H1 (cell line): ENCODE results near the gene CDC42SE2. TPM values are rescaled to one million over a fixed set of nuclear protein-coding genes. Genes with fewer than 3 reads are reported as not detected.

Experiments used
- CTCF ChIA-PET: fragments of 300-600 bp; sonication (Branson Sonifier 250); formaldehyde crosslinking; loops from one replicate; lab custom pipeline; 2021; ENCODE audit not compliant: partially characterized antibody; lab: Charles Lee
- POLR2A ChIA-PET: fragments of 300-600 bp; sonication (Branson Sonifier 250); formaldehyde crosslinking; loops from one replicate; lab custom pipeline; 2021; ENCODE audit warnings: inconsistent platforms; ENCODE audit not compliant: partially characterized antibody; lab: Charles Lee
- DNase-seq, 2 experiments: peaks; one replicate each; pipeline versions ENCODE4 v3.0.0 to v3.0.0-alpha.2; 2010 to 2022; ENCODE audit warnings: low spot score in 2 of 2, low read depth in 1 of 2, mixed read lengths in 1 of 2
- FAIRE-seq: peaks from 2 replicates; lab custom pipeline; 2011; peaks lifted over from hg19 to GRCh38; lab: Jason Lieb, UNC
- H2AFZ ChIP-seq: 2 replicates; pipeline ENCODE4 v1.8.1; 2012; ENCODE audit warnings: low read length, inconsistent platforms
- H2AK5ac ChIP-seq: 2 replicates; pipeline ENCODE4 v1.6.1; 2013; ENCODE audit warnings: low read depth, low read length
- H2BK120ac ChIP-seq: replicated peaks from 2 replicates; pipeline ENCODE3; 2013; ENCODE audit warnings: low read depth, low read length, inconsistent platforms
- H2BK12ac ChIP-seq: 2 replicates; pipeline ENCODE4 v1.6.1; 2013; ENCODE audit warnings: low read depth, low read length
- H2BK15ac ChIP-seq: 2 replicates; pipeline ENCODE4 v1.6.1; 2013; ENCODE audit warnings: low read length
- H2BK20ac ChIP-seq: 2 replicates; pipeline ENCODE4 v1.6.1; 2013; ENCODE audit warnings: low read length
- H2BK5ac ChIP-seq: 2 replicates; pipeline ENCODE4 v1.6.1; 2013; ENCODE audit warnings: low read depth, low read length
- H3K14ac ChIP-seq: 2 replicates; pipeline ENCODE4 v1.6.1; 2013; ENCODE audit warnings: inconsistent platforms; ENCODE audit not compliant: insufficient read length
- H3K18ac ChIP-seq: 2 replicates; pipeline ENCODE4 v1.6.1; 2013; ENCODE audit warnings: low read length; ENCODE audit errors: extremely low read depth
- H3K23ac ChIP-seq: 2 replicates; pipeline ENCODE4 v1.6.1; 2013; ENCODE audit warnings: inconsistent platforms; ENCODE audit not compliant: insufficient read length
- H3K23me2 ChIP-seq: 2 replicates; pipeline ENCODE4 v1.6.1; 2013; ENCODE audit warnings: low read depth, low read length
- H3K27ac ChIP-seq: 2 replicates; pipeline ENCODE4 v1.6.1; 2011; ENCODE audit warnings: low read depth, low read length, inconsistent platforms
- H3K27me3 ChIP-seq, 4 experiments: replicated peaks in 1 of 4; 1 replicate in 1 of 4; 2 replicates in 3 of 4; pipeline versions ENCODE4 v1.6.1 to v1.8.1; 2011 to 2013; ENCODE audit warnings: low read length in 3 of 4, mild to moderate bottlenecking in 3 of 4, inconsistent platforms in 2 of 4, mixed read lengths in 2 of 4, moderate library complexity in 1 of 4; ENCODE audit not compliant: control insufficient read depth in 3 of 4, insufficient read depth in 3 of 4; ENCODE audit errors: extremely low read depth in 1 of 4
- H3K36me3 ChIP-seq, 4 experiments: 2 replicates each; pipeline versions ENCODE4 v1.6.1 to v1.8.1; 2011 to 2013; ENCODE audit warnings: mild to moderate bottlenecking in 4 of 4, low read length in 3 of 4, moderate library complexity in 2 of 4, control low read depth in 1 of 4, inconsistent platforms in 1 of 4; ENCODE audit not compliant: insufficient read depth in 4 of 4, control insufficient read depth in 2 of 4
- H3K4ac ChIP-seq: replicated peaks from 2 replicates; pipeline ENCODE3; 2013; ENCODE audit warnings: low read length, low read depth, mixed read lengths, inconsistent platforms; ENCODE audit not compliant: insufficient read length
- H3K4me1 ChIP-seq, 4 experiments: replicated peaks in 1 of 4; 1 replicate in 1 of 4; 2 replicates in 3 of 4; pipeline versions ENCODE4 v1.6.1 to v1.8.1; 2011 to 2013; ENCODE audit warnings: low read length in 3 of 4, inconsistent platforms in 2 of 4, mixed read lengths in 1 of 4; ENCODE audit not compliant: insufficient read depth in 4 of 4, control insufficient read depth in 3 of 4
- H3K4me2 ChIP-seq, 2 experiments: 2 replicates each; pipeline versions ENCODE4 v1.6.1 to v1.8.1; 2011 to 2013; ENCODE audit warnings: low read depth in 2 of 2, low read length in 2 of 2, control low read depth in 1 of 2, inconsistent platforms in 1 of 2, mild to moderate bottlenecking in 1 of 2; ENCODE audit not compliant: insufficient read depth in 1 of 2
- H3K4me3 ChIP-seq, 4 experiments: fragments of 200-600, 300-600 bp in 1 of 4; sonication (generic), shearing (Covaris generic), sonication (Bioruptor Twin) in 1 of 4; 2 replicates each; pipeline versions ENCODE4 v1.5.1 to v1.8.1; 2011 to 2016; ENCODE audit warnings: low read length in 4 of 4, low read depth in 3 of 4, control low read depth in 2 of 4, inconsistent platforms in 2 of 4, mild to moderate bottlenecking in 2 of 4, mixed read lengths in 1 of 4, moderate library complexity in 1 of 4; ENCODE audit not compliant: insufficient read depth in 2 of 4; ENCODE audit errors: extremely low read depth in 1 of 4
- H3K56ac ChIP-seq: replicated peaks from 2 replicates; pipeline ENCODE3; 2013; ENCODE audit warnings: low read depth, mild to moderate bottlenecking, mixed read lengths, low read length, inconsistent platforms; ENCODE audit not compliant: insufficient read length
- H3K79me1 ChIP-seq: 2 replicates; pipeline ENCODE4 v1.6.1; 2013; ENCODE audit warnings: low read depth, low read length, control low read depth
- H3K79me2 ChIP-seq, 2 experiments: 2 replicates each; pipeline versions ENCODE4 v1.6.1 to v1.8.1; 2012 to 2013; ENCODE audit warnings: low read length in 2 of 2, mild to moderate bottlenecking in 2 of 2, inconsistent platforms in 1 of 2; ENCODE audit not compliant: insufficient read depth in 2 of 2, control insufficient read depth in 1 of 2
- H3K9ac ChIP-seq, 4 experiments: replicated peaks in 1 of 4; 1 replicate in 1 of 4; 2 replicates in 3 of 4; pipeline versions ENCODE4 v1.6.1 to v1.8.1; 2011 to 2013; ENCODE audit warnings: low read depth in 3 of 4, low read length in 3 of 4, control low read depth in 2 of 4, mild to moderate bottlenecking in 2 of 4, moderate library complexity in 2 of 4, inconsistent platforms in 1 of 4; ENCODE audit errors: extremely low read depth in 1 of 4
- H3K9me3 ChIP-seq, 2 experiments: 2 replicates each; pipeline versions ENCODE4 v1.6.1 to v1.8.1; 2012 to 2013; ENCODE audit warnings: mild to moderate bottlenecking in 2 of 2, moderate library complexity in 2 of 2, control low read depth in 1 of 2, inconsistent platforms in 1 of 2, low read depth in 1 of 2, low read length in 1 of 2, mixed read lengths in 1 of 2; ENCODE audit not compliant: insufficient read depth in 2 of 2
- H4K20me1 ChIP-seq, 2 experiments: replicated peaks in 1 of 2; 2 replicates each; pipeline versions ENCODE3 to v1.8.1; 2011 to 2013; ENCODE audit warnings: inconsistent platforms in 2 of 2, low read length in 2 of 2, mild to moderate bottlenecking in 1 of 2; ENCODE audit not compliant: insufficient read depth in 2 of 2, control insufficient read depth in 1 of 2
- H4K5ac ChIP-seq: 2 replicates; pipeline ENCODE4 v1.6.1; 2013; ENCODE audit warnings: low read length, low read depth, mixed read lengths, inconsistent platforms; ENCODE audit not compliant: insufficient read length
- H4K8ac ChIP-seq: 2 replicates; pipeline ENCODE4 v1.8.0; 2013; ENCODE audit warnings: mild to moderate bottlenecking, moderate library complexity, low read length, inconsistent platforms; ENCODE audit not compliant: insufficient read depth; ENCODE audit errors: extremely low read depth
- H4K91ac ChIP-seq: replicated peaks from 2 replicates; pipeline ENCODE3; 2013; ENCODE audit warnings: low read length, mixed read lengths, inconsistent platforms; ENCODE audit not compliant: insufficient read length
- ASH2L ChIP-seq: fragments of 200-600, 300-600 bp; sonication (generic); IDR thresholded peaks from one replicate; pipeline ENCODE4 v1.7.1; 2017; ENCODE audit warnings: low read length
- CHD1 ChIP-seq: IDR thresholded peaks from 2 replicates; pipeline ENCODE4 v1.6.1; 2012; ENCODE audit warnings: low read depth, low read length, improper control_type of control experiment
- HDAC2 ChIP-seq, 2 experiments: fragments of 300-600 bp in 1 of 2; sonication (generic) in 1 of 2; IDR thresholded peaks; 2 replicates each; pipeline ENCODE4 v1.6.1; 2011 to 2012; ENCODE audit warnings: low read depth in 2 of 2, low read length in 2 of 2, mild to moderate bottlenecking in 2 of 2, moderate library complexity in 2 of 2, borderline replicate concordance in 1 of 2, inconsistent platforms in 1 of 2
- KDM1A ChIP-seq: fragments of 200-600, 300-600 bp; sonication (generic); IDR thresholded peaks from 2 replicates; pipeline ENCODE4 v1.7.1; 2016; ENCODE audit warnings: mild to moderate bottlenecking, low read length, borderline replicate concordance
- MAFK ChIP-seq: IDR thresholded peaks from 2 replicates; pipeline ENCODE4 v1.6.1; 2012; ENCODE audit warnings: low read depth, mild to moderate bottlenecking, improper control_type of control experiment, low read length
- MAX ChIP-seq: IDR thresholded peaks from 2 replicates; pipeline ENCODE4 v1.6.1; 2012; ENCODE audit warnings: inconsistent platforms
- NRF1 ChIP-seq: IDR thresholded peaks from 2 replicates; pipeline ENCODE4 v1.6.1; 2011; ENCODE audit warnings: mild to moderate bottlenecking, low read depth, low read length, improper control_type of control experiment
- RBBP5 ChIP-seq: IDR thresholded peaks from 2 replicates; pipeline ENCODE4 v1.7.1; 2012; ENCODE audit warnings: low read depth, mild to moderate bottlenecking, inconsistent platforms, low read length, moderate library complexity, borderline replicate concordance
- RFX5 ChIP-seq: IDR thresholded peaks from 2 replicates; pipeline ENCODE4 v1.6.1; 2011; ENCODE audit warnings: low read depth, low read length, improper control_type of control experiment, borderline replicate concordance
- SP2 ChIP-seq: IDR thresholded peaks from 2 replicates; pipeline ENCODE4 v1.6.1; 2012; ENCODE audit warnings: mild to moderate bottlenecking, low read length, inconsistent platforms
- SUZ12 ChIP-seq: fragments of 200-600 bp; sonication (generic); IDR thresholded peaks from 2 replicates; pipeline ENCODE4 v1.6.1; 2012; ENCODE audit warnings: mild to moderate bottlenecking, inconsistent platforms, low read length, moderate library complexity, mixed read lengths
- TAF7 ChIP-seq: optimal IDR thresholded peaks from 2 replicates; pipeline ENCODE3; 2011; ENCODE audit warnings: low read depth, mild to moderate bottlenecking, inconsistent platforms, low read length, moderate library complexity, borderline replicate concordance
- YY1 ChIP-seq: IDR thresholded peaks from 2 replicates; pipeline ENCODE4 v1.6.1; 2011; ENCODE audit warnings: low read depth, mild to moderate bottlenecking, low read length
- WGBS, 2 experiments: shearing (Covaris generic) in 1 of 2; methylation state at CpG; one replicate each; pipeline versions ENCODE4 v1.1.6 to v1.1.7; 2013 to 2015; ENCODE audit warnings: low lambda C conversion rate in 2 of 2, mixed read lengths in 2 of 2, inconsistent platforms in 1 of 2, low coverage in 1 of 2, missing lambda C conversion rate in 1 of 2; ENCODE audit not compliant: insufficient replicate concordance in 2 of 2, insufficient coverage in 1 of 2, insufficient read length in 1 of 2; ENCODE audit errors: extremely low coverage in 1 of 2, missing lambda C conversion rate in 1 of 2; 5-methylcytosine and 5-hydroxymethylcytosine counted together
- polyA plus RNA-seq, 7 experiments: library from polyadenylated mRNA; depleted of rRNA in 3 of 7; stranded (reverse) in 5 of 7; unstranded in 2 of 7; fragments of >200 nt in 5 of 7; fragments of 200-250 nt in 2 of 7; gene quantifications; 1 replicate in 5 of 7; 2 replicates in 1 of 7; 4 replicates in 1 of 7; pipeline versions ENCODE4 v1.2.1 to v1.2.3, GENCODE V29; 2011 to 2013; ENCODE audit warnings: missing spikeins in 2 of 7, mixed read lengths in 2 of 7
- total RNA-seq: library from RNA; stranded (reverse); fragmentation: NEBNext Ultra II Directional; extraction: Animal tissue kit (Norgen Biotek cat#: 25700); gene quantifications from 2 replicates; pipeline ENCODE4 v1.2.1, GENCODE V29; 2021

CDC42SE2 gene
- total and polyA plus RNA-seq, 2 of the 8 experiments (the other 6 are each of a cell fraction or from before 2014, with no cell fraction given), result 16.7 to 30.8 TPM

GRCh38 chr5:131396630-131397273 is 132.9 kb downstream of the CDC42SE2 start:
- no peak overlapping the region for H4K5ac ChIP-seq
- no peak overlapping the region for H3K9ac ChIP-seq
- no peak overlapping the region for H2AK5ac ChIP-seq
- no peak overlapping the region for H3K4me3 ChIP-seq
- FAIRE-seq (no peak), DNase-seq (no peak)
- H3K27me3 ChIP-seq, result no peaks in the 10 kb centered on the region
- no peaks in the 10 kb centered on the region for H3K79me1 ChIP-seq
- H3K18ac ChIP-seq, result no peak overlapping the region
- no peaks in the 10 kb centered on the region for H4K20me1 ChIP-seq
- H2BK12ac ChIP-seq, result no peak overlapping the region
- H3K27ac ChIP-seq, result no peak overlapping the region
- H3K4me1 ChIP-seq, result no peaks in the 10 kb centered on the region
- H2BK120ac ChIP-seq, result no peak overlapping the region
- H3K9me3 ChIP-seq, result no peaks in the 10 kb centered on the region
- H3K4me2 ChIP-seq, result no peak overlapping the region
- H3K4ac ChIP-seq, result no peak overlapping the region
- H2AFZ ChIP-seq, result no peak overlapping the region
- no peak overlapping the region for H3K23ac ChIP-seq
- CTCF ChIA-PET, result interaction anchor here (1.1 to 2.2 kb wide), 4 partner anchors 9 to 132 kb away, joined by 3 to 7 read pairs (median 4); no protein-coding TSS in a partner anchor
- H4K8ac ChIP-seq, result no peak overlapping the region
- H2BK15ac ChIP-seq, result no peak overlapping the region
- H3K79me2 ChIP-seq, result no peaks in the 10 kb centered on the region
- no peak overlapping the region for H3K56ac ChIP-seq
- WGBS, 2 experiments, result 94% methylated on average over 5 of the region's 5 CpGs; no CpG with 5 or more reads in 1 of the 2 experiments
- no peak overlapping the region for H3K14ac ChIP-seq
- H2BK20ac ChIP-seq, result no peak overlapping the region
- H4K91ac ChIP-seq, result no peak overlapping the region
- no peak overlapping the region for H2BK5ac ChIP-seq
- peaks cover 2 to 15% (median 9%) of the 10 kb centered on the region in 4 experiments; a peak in 5 of 8 replicates for H3K36me3 ChIP-seq
- POLR2A ChIA-PET, result interaction anchor here (0.7 to 0.8 kb wide), 2 partner anchors 9 to 150 kb away, joined by 3 read pairs; no protein-coding TSS in a partner anchor
- H3K23me2 ChIP-seq, result no peaks in the 10 kb centered on the region
- TF ChIP-seq NRF1 (no peak), MAFK (no peak), SP2 (no peak), YY1 (no peak), RBBP5 (no peak), ASH2L (no peak), KDM1A (no peak), HDAC2 (IDR thresholded peaks at IDR 0.05; ENCODE audit: borderline replicate concordance in 1 of 2, low read depth in 2 of 2, low read length in 2 of 2) (no peak), CHD1 (no peak), RFX5 (no peak), SUZ12 (no peak), MAX (no peak), TAF7 (no peak)
